ENCODE measurements around the gene STARD10.
"Not testable (repeated sequence)": the region's sequence is repeated elsewhere in the genome, so short reads cannot be mapped to it uniquely, and the experiment has no call there.

STARD10 gene, protein sequence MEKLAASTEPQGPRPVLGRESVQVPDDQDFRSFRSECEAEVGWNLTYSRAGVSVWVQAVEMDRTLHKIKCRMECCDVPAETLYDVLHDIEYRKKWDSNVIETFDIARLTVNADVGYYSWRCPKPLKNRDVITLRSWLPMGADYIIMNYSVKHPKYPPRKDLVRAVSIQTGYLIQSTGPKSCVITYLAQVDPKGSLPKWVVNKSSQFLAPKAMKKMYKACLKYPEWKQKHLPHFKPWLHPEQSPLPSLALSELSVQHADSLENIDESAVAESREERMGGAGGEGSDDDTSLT

DNA sequence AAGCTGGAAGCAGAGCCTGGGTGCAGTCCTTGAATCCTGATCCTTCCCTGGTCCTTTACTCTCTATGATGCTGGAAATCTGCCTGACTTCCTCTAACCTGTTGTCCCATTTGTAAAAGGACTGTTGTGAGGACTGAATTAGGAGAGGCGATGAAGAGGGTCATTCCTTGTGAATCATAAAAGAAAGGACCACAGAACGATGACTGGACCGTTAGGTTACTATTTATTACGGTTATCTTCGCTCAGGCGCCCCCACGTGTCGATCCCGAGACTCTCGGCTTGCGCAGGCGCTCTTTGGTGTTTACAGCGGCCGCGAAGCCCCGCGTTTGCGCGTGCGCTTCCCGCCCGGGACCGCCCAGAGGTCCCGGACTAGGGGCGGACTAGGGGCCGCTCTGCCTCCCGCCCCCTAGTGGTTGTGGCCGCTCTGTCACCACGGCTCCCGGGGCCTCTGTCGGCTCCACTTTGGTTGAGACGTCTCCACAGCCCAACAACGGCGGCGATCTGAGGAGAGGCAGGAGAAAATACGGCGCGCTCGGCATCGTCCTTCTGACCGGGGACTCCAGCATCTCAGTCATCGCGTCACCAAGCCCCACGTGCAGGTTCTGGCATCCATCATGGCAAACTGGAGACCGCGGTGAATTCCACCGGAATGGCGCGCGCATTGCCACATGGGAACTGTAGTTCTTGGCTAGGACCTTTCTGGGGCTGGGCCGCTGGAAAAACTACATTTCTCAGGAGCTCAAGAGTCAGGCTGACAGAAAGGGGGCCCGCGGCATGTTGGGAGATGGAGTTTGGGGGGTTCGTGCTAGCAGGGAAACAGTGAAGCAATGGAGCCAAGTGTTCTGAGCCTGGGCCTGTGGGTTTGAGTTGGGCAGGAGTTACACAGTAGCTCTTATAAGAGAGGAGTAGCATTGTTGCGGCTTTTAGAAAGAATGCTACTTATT lies at the start of gene STARD10:
TSS of gene STARD10 (minus strand) at position 623 of the 943 bp plus-strand sequence. CDS start 12,866 bp downstream, outside the sequence.
- DNase-seq (ENCODE audit: low read depth in 2 of 2), result peak; percentile 88 to 90

DNA sequence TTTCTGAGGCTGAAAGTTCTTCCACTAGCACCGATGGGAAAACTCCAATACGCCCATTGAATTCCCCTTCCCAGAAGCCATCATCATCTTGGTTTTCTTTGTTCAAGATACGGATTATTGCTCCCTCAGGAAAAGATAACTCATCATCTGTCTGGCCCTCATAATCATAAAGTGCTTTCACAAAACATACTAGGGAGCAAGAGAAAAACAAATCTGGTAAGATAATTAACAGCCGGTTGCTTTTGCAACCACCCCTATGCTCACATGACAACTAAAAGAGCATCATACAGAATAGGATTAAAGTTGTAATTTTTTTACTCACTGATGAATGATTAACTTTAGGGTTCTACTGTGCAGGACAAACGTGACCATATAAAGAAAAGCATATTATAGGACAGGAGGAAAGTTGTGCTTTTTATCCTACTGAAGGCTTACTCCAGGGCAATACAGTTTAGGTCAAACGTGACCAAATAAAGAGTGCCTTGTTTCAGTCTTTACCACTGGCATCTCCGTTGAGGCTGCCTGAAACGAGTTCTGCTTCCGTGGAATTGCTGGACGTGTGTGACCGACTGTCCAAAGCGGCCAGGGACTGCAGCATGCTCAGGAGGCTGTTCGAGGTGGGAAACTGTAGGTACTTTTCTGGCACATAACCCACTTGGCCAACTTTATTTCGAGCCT lies 48.9 kb upstream of the STARD10 start:
- DNase-seq (ENCODE audit: low read depth in 2 of 2), result no peak

DNA sequence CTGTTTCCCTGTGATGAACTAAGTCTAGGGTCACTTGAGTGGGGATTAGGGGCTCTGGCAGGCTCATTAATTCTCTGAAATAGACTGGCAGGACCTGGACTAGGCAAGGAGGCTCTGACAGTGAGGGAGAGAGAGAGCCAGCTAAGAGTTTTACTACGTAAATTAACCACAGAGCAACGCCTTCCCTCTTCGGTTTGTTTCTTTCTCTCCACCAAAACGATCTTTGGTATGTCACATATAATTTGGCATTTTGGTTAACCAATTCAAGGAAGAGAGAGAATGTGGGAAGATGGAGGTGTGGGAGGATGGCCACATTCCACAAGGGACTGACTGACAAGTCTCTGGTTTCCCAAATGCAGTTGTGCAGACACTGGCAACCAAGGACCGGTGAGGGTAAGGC lies 48.3 kb upstream of the STARD10 start:
- DNase-seq (ENCODE audit: low read depth in 2 of 2), result no peak

DNA sequence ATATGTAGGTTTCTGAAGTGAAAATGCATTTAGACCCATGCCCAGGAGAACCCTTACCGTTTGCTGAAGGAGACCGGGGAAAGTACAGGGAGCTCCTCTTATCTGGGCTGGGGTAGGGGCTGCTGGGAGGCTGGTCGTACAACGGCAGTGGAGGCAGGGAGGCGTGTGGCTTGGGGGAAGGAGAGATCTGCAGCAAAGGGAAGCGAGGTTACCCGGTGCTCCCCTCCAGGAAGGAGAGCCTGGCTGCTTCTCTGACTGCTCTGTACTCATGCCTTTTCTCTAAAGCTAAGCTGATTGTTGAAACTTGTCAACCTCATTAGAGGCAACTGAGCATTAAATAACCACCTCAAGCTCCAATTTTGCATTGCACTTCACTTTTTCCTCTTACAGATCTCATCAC lies 47.5 kb upstream of the STARD10 start:
- no peak for DNase-seq (ENCODE audit: low read depth in 2 of 2)

DNA sequence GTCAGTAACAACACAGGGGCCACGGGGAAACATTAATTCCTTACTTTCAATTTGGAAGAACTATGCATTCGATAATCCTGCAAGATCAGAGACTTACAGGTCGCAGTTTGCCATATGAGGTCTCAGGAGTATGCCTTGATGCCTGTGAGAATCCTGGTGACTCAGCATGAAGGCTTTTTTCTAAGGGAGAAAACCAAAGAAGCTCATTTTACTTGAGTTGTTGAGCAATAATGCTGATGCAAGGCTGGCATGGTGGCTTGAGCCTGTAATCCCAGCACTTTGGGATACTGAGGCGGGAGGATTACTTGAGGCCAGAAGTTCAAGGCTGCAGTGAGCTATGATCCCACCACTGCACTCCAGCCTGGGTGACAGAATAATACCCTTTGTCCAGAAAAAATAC lies 46.9 kb upstream of the STARD10 start:
- DNase-seq (ENCODE audit: low read depth in 2 of 2), result no peak

DNA sequence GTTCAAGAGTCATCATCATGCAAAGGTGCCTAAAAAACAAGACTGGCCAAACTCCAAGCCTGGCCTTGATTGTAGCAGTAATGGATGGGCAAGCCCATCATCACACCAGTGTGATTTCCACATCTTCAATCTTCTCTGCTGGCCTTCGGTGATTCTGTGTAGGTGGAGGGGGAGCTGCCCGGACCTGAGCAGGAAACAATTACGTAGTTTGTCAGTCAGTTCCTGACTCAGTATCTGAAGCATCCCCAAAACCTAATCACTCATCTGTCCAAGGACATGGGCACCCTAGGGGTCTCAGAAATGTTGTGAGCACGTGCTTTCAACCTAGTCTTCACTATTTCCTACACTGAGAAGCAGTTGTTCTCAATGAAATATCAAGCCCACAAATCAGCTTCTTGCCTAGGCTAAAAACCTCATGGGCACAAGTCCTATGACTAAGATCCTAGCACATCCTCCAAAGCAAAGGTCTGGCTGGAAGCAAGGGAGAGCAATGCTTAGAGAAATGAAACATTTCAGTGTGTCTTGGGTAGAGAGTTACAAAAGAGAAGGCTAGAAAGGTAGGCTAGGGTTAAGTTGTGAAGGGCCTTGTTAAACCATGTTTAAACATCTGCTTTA lies 45.0 kb upstream of the STARD10 start:
- DNase-seq (ENCODE audit: low read depth in 2 of 2), result no peak

DNA sequence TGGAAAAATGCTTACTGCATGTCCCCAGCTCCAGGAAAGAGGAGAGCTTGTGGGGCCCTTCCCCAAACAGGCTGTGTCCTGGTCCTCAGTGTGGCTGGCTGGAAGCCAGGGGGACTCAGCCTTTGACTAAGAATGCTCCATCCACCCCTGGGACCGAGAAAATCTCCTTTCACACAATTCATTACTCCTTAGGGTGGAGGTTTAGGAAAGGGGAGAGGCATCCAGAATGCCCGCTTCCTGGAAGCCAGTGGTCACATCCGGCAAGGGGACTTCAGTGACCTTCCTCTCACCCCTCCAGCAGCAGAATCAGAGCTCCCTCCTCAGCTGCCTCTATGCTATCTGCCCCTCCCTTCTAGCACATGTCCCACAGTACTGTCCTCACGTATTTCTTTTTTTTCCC lies 42.3 kb upstream of the STARD10 start:
- DNase-seq (ENCODE audit: low read depth in 2 of 2), result no peak

DNA sequence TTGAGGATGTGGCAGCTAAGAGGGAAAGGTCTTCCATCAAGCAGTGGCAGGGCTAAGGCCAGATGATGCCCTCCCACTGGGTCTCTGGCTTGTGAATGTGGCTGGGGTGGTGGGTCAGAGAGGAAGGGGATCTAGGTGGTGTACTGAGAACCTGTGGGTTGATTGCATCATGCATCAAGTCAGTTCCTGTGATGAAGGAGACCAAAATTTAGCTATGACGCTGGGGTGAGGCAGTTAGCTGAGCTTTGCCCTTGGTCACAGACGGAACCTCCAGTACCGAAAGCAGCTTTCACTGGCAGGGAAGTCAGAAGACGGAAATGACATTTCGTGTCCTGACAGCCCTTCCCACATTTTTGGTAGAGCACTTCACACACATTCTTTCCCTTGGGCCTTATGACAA lies 41.1 kb upstream of the STARD10 start:
- no peak for DNase-seq (ENCODE audit: low read depth in 2 of 2)

DNA sequence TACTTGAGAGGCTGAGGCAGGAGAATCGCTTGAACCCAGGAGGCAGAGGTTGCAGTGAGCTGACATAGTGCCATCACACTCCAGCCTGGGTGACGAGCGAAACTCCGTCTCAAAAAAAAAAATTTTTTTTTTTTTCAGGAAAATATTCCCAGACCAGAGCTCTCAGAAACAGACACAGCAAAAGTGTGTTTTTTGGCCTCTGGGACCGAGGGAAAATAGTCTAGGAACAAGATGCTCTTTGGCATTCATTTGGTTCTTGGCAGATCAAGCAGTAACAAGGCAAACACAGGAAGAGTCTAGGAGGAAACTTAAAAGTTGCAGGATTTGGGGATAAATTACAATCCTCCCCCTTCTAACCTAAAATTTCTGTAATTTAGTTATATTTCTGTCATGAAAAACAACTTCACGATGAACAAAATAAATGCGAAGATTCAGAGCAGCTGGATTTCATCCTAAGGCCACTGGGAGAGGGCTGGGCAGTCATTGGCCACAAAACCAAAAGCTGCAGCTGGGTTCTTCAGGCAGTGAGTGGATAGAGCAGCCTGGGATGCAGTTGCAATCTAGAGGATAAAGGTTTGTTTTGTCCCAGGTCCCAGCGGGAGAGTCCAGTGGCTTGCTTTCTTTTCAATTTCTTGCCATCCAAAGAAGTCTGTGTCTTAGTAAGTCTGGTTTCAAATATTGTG lies 40.1 kb upstream of the STARD10 start:
- DNase-seq (ENCODE audit: low read depth in 2 of 2), result no peak

DNA sequence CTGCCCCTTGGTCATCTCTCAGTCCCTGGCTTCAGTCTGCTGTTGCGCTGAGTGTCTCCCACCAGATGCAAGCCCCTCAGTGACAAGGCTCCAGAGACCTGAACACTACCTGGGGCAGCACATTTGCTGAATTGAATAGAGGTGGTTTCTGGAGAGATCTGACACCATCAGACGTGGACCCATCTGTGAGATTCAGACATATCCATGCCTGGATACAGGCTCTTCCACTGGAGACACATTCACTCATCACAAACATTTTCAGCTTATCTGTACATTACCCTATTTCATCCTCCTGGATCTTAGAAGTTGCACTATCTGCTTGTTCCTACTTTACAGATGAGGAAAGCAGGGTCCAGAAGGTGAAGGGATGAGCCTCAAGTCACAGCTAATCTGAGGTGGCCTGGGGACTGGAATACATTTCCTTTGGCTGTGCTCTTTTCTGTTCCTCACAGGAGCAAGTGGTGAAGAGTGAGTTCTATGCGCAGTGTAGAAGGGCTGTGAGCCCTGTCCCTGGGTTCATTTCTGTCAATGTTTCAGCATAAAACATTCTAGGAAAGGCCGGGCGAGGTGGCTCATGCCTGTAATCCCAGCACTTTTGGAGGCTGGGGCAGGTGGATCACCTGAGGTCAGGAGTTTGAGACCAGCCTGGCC lies 39.4 kb upstream of the STARD10 start:
- DNase-seq (ENCODE audit: low read depth in 2 of 2), result no peak

DNA sequence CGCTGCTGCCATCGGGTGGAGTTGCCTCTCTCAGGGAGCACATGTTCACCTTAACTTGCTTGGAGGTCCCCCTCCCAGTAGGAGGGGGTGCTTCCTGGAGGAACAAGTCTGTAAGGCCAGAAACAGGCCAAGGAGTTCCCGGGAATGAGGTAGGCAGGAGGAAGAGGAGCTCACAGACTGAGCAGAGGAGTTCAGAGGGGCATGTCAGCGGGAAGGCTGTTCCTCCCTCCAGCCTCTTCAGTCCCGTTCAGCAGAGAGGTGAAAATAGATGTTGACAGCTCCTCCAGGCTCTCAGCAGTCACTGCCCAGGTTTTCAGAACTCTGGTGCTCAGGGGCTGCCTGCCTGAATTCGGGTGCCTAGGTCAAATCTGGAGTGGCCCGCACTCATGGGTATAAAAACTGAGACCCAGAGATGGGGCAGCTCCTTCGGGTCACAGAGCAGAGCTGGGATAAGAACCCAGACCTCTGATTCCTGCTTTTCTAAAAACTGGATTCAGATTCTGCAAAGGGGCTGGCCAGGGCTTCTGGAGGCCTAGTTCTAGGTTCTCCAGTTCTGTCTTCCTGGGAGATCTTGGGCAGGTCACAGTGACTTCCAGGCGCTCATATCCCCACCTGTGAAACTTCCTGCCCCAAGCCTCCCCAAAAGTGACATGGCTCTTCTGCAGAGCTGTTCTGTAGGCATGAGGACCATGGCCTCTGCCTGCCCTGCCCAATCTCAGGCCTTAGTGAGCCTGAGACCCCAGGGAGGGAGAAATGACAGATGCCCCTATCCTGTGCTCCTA lies 38.6 kb upstream of the STARD10 start:
- no peak for DNase-seq (ENCODE audit: low read depth in 2 of 2)

DNA sequence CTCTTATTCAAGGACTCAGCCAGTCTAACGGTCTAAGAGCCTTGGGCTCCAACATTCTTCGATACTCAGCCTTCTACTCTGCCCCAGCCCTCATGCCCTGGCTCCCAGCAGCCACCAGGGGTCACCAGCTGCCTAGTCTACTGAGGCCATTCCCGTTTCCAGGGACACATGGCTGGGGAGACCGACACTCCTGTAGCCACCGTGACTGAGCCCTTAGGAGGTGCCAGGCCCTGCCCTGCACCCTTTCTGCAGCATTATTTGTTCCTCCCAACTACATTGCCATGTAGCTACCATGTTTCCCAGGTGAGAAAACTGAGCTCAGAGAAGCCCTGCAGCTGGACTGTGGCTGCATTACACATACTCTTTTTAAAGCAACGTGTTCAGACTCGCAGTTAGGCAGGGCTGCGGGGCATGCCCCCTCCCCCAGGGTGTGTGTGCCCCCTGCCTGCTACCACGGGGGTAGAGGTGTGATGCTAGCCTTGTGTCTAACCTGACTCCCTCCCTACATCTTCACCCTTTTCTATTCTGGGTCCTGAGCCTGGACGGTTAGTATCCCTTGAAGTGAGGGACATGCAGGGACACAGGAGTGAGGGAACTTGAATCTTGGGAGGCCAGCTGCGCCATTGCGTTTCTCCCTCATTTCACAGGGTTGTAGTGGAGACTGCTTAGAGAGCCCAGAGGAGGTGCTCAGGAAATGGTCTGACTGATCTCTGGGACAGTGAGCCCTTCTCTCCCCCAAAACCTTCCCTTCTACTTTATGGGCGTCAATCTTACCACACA lies 37.9 kb upstream of the STARD10 start:
- DNase-seq (ENCODE audit: low read depth in 2 of 2), result no peak

DNA sequence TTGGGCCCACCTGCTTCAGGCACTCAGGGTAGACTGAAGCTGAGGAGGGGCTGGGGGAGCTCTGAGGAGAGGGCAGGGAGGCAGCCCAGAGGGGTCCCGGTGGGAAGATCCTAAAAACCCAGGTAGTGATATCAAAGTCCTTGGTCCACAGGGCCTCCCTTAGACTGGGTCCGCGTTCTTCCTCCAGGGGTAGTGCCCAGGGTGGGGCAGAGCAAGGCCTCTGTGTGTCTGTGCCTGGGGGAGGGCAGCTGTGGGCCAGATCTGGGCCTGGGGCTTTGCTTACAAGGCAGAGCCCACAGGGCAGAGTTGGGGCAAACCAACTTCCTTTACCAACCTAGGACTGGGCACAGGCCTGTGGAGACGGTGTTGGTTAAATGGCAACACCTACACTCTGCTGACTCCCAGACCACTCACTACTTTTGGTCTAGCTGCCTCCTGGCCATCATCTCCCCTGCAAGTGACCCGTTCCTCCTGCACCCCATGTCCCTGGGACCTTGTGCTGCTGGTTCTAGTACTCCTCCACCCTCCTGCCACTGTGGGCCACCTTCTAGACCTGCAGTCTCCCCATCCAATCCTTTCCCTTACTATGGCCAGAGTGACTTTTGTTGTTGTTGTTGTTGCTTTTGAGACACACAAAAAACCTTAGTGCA lies 36.2 kb upstream of the STARD10 start:
- no peak for DNase-seq (ENCODE audit: low read depth in 2 of 2)

DNA sequence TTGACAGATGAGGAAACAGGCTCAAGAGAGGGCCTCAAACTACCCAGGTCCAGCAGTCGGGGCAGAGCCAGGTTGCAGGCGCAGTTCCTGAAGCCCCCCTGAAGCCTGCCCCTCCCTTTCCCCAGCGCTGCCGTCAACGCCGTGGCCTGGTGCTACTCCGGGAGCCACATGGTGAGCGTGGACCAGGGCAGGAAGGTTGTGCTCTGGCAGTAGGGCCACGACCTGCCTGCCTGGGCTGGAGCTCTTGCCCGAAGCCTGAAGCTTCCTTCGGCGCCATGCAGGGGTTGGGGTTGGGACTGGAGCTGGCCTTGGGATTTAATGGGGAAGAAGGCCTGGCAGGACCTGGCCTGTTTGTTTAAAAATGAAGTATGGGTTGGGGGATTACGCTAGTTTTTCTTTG lies 35.3 kb upstream of the STARD10 start:
- no peak for DNase-seq (ENCODE audit: low read depth in 2 of 2)

DNA sequence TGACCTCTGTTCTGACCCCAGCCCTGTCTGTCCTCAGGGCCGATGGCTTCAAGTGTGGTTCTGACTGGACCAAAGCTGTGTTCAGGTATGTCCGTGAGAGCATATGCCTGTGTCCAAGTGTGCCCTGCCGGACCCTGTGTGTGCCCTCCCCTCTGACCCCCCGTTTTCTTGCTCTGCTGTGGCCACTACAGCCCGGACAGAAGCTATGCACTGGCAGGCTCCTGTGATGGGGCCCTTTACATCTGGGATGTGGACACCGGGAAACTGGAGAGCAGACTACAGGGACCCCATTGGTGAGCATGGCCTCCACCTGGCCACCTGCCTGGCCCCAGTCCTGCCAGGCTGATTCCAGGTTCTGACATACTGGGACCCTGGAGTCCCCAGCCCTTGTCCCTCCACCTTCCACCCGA lies 34.9 kb upstream of the STARD10 start:
- no peak for DNase-seq (ENCODE audit: low read depth in 2 of 2)

DNA sequence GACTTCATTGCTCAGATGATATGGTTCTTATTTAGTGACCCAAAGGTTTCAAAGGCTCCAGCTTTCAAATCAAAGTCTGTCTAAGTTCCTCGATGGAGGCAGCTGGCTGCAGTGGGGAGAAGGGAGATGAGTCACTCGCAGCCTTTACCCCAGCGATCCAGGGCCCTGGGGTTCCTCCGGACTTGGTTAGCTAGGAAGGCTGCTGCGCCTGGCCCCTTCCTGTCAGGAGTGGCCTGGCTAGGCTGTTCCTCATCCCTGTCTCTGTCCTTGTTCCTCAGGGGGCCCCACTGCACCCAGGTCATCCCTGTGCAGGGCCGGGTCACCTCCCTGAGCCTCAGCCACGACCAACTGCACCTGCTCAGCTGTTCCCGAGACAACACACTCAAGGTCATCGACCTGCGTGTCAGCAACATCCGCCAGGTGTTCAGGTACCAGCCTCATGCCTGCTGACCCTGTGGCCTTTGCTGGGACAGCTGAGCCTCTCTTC lies 34.3 kb upstream of the STARD10 start:
- no peak for DNase-seq (ENCODE audit: low read depth in 2 of 2)

DNA sequence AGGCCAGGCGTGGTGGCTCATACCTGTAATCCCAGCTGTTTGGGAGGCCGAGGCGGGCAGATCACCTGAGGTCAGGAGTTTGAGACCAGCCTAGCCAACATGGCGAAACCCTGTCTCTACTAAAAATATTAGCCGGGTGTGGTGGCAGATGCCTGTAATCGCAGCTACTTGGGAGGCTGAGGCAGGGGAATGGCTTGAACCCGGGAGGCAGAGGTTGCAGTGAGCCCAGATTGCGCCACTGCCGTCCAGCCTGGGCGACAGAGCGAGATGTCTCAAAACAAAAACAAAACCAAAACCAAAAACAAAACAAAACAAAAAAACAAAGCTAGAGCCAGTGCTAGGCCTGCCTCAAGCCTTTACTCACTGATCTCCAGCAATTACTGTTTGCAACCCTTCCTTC lies 33.8 kb upstream of the STARD10 start:
- DNase-seq (ENCODE audit: low read depth in 2 of 2), result not testable (repeated sequence)

DNA sequence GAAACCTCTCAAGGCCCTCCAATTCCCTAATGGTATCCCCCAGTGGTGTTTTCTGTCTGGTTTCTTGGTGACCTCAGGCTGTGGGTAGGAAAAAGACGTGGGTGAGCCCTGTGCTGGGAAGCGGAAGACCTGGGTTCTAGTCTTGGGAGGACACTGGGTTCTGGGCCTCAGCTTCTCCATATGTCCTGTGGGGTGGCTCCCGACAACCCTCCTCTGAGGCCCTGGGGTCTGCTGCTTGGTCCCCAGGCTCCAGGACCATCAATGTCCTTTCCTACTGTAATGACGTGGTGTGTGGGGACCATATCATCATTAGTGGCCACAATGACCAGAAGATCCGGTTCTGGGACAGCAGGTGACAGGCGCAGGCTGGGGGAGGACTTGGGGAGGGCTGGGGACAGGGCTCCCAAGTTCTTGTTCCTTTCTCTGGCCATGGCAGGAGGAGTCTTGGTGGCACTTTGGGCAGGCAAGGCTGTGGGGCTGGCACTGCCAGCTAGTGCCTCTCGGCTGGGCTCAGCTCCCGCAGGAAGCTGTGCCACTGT lies 33.2 kb upstream of the STARD10 start:
- no peak for DNase-seq (ENCODE audit: low read depth in 2 of 2)
